HG03045 (cell line): ENCODE results near the gene COASY.
"Not testable (repeated sequence)": the region's sequence is repeated elsewhere in the genome, so short reads cannot be mapped to it uniquely, and the experiment has no call there.

ENCODE experiments used
- ATAC-seq: cut with Tn5 transposase; IDR thresholded peaks from one replicate; pipeline ENCODE4 v1.9.1; 2021; ENCODE audit warnings: mild to moderate bottlenecking, moderate library complexity; ENCODE audit not compliant: unreplicated experiment

COASY gene

GRCh38 chr17:42552736-42553135 lies 9.2 kb upstream of the COASY start, which contains the start of gene HSD17B1:
HSD17B1 (plus strand) TSS chr17:42552923; CDS start chr17:42552934, 11 bp downstream.
- not testable (repeated sequence) for ATAC-seq

- no peak for ATAC-seq
Measured at GRCh38 chr17:42553161-42553818, 8.7 kb upstream of the COASY start.

- ATAC-seq = no peak
Measured at GRCh38 chr17:42553866-42554249, 8.1 kb upstream of the COASY start.

GRCh38 chr17:42554250-42555121 lies 7.5 kb upstream of the COASY start:
- peak; percentile 65 for ATAC-seq

- ATAC-seq = no peak
Measured at GRCh38 chr17:42555122-42555622, 6.8 kb upstream of the COASY start.

DNA sequence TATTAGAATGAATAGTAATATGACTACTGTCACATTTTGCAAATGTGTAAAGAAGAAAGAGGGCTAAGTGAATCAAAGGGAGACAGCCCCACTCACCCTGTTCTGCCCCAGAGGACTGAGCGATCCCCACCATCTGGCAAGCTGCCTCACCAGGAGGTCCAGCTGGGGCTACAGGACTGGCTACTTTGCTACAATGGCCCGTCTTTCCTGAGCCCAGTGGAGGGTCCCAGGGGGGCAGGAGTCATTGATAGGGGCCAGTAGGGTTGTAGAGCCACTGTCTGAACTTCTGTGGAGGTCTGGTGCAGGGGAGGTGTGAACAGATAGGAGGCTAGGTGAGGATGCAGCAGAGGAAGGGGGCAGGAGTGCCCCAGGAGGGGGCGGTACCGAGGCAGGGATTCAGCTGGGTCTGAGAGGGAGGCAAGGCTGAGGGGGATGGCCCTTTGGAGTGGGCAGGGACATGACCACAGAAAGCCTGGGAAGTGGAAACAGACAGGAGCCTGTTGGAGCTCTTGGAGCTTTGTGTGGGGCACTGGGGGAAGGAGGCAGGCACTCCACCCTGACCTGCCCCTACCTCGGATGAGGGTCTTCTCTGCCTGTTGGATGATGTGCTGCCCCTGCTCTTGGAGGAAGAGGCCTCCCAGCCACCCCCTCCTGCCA lies 5.9 kb upstream of the COASY start:
- not testable (repeated sequence) for ATAC-seq

GRCh38 chr17:42559075-42559474 lies 2.9 kb upstream of the COASY start:
- ATAC-seq = no peak

GRCh38 chr17:42560246-42560645 lies 1.7 kb upstream of the COASY start:
- ATAC-seq = no peak

- ATAC-seq = no peak
Measured at GRCh38 chr17:42562388-42563142, 617 bp downstream of the COASY start.

DNA sequence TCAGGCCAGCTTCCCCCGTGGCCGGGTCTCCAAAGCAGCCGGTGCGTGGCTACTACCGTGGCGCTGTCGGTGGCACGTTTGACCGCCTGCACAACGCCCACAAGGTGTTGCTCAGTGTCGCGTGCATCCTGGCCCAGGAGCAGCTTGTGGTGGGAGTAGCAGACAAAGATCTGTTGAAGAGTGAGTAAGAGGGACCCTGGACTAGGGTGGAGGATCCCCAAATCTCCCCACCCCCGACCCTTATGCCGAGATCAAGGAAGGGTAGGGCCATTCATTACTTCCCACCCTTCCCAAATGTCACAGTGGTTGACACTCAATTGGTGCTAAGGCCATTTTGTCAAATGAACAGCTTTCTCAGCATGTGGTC lies 1.2 kb downstream of the COASY start:
- ATAC-seq = no peak

- no peak for ATAC-seq
Measured at GRCh38 chr17:42563543-42563942, 1.6 kb downstream of the COASY start.

GRCh38 chr17:42563950-42564349 lies 2.0 kb downstream of the COASY start:
- ATAC-seq = no peak

DNA sequence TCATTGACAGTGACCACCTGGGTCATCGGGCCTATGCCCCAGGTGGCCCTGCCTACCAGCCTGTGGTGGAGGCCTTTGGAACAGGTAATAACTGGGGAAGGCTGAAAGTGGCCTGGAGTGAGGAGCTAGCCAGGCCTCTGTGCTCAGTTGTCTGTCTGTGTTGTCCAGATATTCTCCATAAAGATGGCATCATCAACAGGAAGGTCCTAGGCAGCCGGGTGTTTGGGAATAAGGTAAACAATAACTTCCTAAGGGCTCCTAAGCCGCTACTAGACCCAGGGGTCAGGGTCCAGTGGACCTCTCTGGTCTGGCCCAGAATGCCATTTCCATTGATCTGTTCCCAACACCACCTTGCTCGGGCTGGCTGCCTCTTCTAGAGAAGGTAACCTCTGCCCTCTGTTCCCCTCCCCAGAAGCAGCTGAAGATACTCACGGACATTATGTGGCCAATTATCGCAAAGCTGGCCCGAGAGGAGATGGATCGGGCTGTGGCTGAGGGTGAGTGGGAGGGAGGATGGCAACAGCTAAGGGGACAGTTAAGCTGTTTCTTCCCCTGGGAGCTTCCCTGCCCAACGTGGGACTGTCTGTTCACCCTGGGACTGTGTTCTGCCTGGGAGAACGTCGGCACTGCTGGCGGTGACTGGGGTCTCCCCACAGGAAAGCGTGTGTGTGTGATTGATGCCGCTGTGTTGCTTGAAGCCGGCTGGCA lies 3.0 kb downstream of the COASY start:
- ATAC-seq = no peak

GRCh38 chr17:42565523-42566214 lies 3.7 kb downstream of the COASY start:
- ATAC-seq = no peak

GRCh38 chr17:42566215-42566882 lies 4.4 kb downstream of the COASY start:
- ATAC-seq = no peak

- peak; percentile 65 for ATAC-seq
Measured at GRCh38 chr17:42566883-42567573, 5.1 kb downstream of the COASY start, which contains the start of gene MLX. MLX (plus strand) TSS chr17:42567100; CDS start chr17:42567125, 25 bp downstream.

DNA sequence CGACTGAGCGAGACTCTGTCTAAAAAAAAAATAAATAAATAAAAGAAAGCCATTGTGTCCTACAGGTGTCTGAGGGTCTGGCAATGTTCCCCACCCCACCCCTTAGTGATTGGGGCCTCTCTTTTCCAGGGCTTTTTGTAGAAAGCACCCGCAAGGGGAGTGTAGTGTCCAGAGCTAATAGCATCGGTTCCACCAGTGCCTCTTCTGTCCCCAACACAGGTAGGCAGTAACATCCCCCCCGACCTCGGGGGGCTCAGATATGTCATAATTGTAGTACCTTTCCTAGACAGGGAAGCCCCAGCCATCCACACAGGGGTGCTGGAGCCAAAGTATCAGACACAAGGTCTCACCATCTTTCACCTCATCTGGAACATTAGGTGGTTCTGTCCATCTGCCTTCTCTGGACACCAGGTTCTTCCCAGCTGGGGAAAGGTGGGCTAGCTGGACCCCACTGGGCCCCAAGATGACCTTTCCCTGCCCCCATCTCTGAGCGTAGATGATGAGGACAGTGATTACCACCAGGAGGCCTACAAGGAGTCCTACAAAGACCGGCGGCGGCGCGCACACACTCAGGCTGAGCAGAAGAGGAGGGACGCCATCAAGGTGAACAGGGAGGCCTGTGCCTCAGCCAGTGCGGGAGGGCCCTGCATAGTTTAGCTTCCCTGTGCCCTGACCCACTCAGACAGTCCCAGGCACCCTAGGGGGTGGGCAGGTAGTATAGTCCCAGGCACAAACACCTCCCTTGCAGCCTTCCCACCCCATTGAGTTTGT lies 6.6 kb downstream of the COASY start:
- ATAC-seq = no peak
